WTC11 (cell line): ENCODE data around the gene EMC6. TPM values are rescaled to one million over a fixed set of nuclear protein-coding genes. Genes with fewer than 3 reads are reported as not detected.

ENCODE experiments used
- ATAC-seq: fragments of 200-7000 bp; cut with Tn5 transposase; 2 replicates; pipeline ENCODE4 v1.10.0; 2021; ENCODE audit warnings: mild to moderate bottlenecking, moderate library complexity
- CTCF ChIA-PET: fragments of 300-600 bp; sonication (Branson Sonifier 250); formaldehyde crosslinking; loops from one replicate; lab custom pipeline; 2021; ENCODE audit warnings: antibody characterized with exemption; lab: Charles Lee
- POLR2A ChIA-PET: fragments of 350-600 bp; sonication (Branson Sonifier 250); formaldehyde crosslinking; loops from one replicate; lab custom pipeline; 2021; ENCODE audit warnings: antibody characterized with exemption; lab: Charles Lee
- DNase-seq: peaks from one replicate; pipeline ENCODE4 v3.0.0; 2021; ENCODE audit warnings: low spot score
- H3K27ac Mint-ChIP-seq: 2 replicates; pipeline ENCODE4 v1.8.0; 2021; ENCODE audit warnings: mixed read lengths
- H3K27me3 Mint-ChIP-seq: 2 replicates; pipeline ENCODE4 v1.8.0; 2021; ENCODE audit warnings: low read depth, mild to moderate bottlenecking, moderate library complexity, mixed read lengths
- H3K36me3 Mint-ChIP-seq: 2 replicates; pipeline ENCODE4 v1.8.0; 2021; ENCODE audit warnings: mixed read lengths
- H3K4me1 Mint-ChIP-seq: 2 replicates; pipeline ENCODE4 v1.8.0; 2022; ENCODE audit warnings: mixed read lengths
- H3K4me3 Mint-ChIP-seq: 2 replicates; pipeline ENCODE4 v1.8.0; 2021; ENCODE audit warnings: mild to moderate bottlenecking, moderate library complexity, mixed read lengths
- H3K9me3 Mint-ChIP-seq: 2 replicates; pipeline ENCODE4 v1.8.0; 2021; ENCODE audit warnings: mixed read lengths
- CREM ChIP-seq: sonication (generic); formaldehyde crosslinking; IDR thresholded peaks from 2 replicates; pipeline ENCODE4 v1.8.1; 2022; ENCODE audit warnings: mild to moderate bottlenecking, missing genetic modification reagents, moderate library complexity
- ETV6 ChIP-seq: sonication (generic); formaldehyde crosslinking; IDR thresholded peaks from 2 replicates; pipeline ENCODE4 v1.8.1; 2022; ENCODE audit warnings: mild to moderate bottlenecking, missing genetic modification reagents
- FOXJ3 ChIP-seq: sonication (generic); formaldehyde crosslinking; IDR thresholded peaks from 2 replicates; pipeline ENCODE4 v1.9.0; 2021; ENCODE audit warnings: missing genetic modification reagents, mild to moderate bottlenecking, borderline replicate concordance
- GTF2I ChIP-seq: fragments of 250-450 bp; sonication (Bioruptor Pico); conservative IDR thresholded peaks from 2 replicates; pipeline ENCODE4 v1.4.0; 2021; ENCODE audit warnings: mild to moderate bottlenecking
- HMGA2 ChIP-seq: fragments of 250-450 bp; sonication (Bioruptor Pico); IDR thresholded peaks from 2 replicates; pipeline ENCODE4 v1.4.0; 2021; ENCODE audit warnings: mild to moderate bottlenecking, moderate library complexity
- MYBL2 ChIP-seq: sonication (generic); formaldehyde crosslinking; IDR thresholded peaks from 2 replicates; pipeline ENCODE4 v1.8.1; 2023; ENCODE audit warnings: mild to moderate bottlenecking, moderate library complexity, missing genetic modification reagents
- NR2C2 ChIP-seq: sonication (generic); formaldehyde crosslinking; IDR thresholded peaks from 2 replicates; pipeline ENCODE4 v1.8.0; 2022; ENCODE audit warnings: mild to moderate bottlenecking, missing genetic modification reagents
- OVOL2 ChIP-seq: fragments of 250-450 bp; sonication (Bioruptor Pico); IDR thresholded peaks from 2 replicates; pipeline ENCODE4 v1.9.0; 2021; ENCODE audit warnings: mild to moderate bottlenecking, borderline replicate concordance
- SOX15 ChIP-seq: fragments of 250-450 bp; sonication (Bioruptor Pico); IDR thresholded peaks from 2 replicates; pipeline ENCODE4 v1.9.0; 2021; ENCODE audit warnings: mild to moderate bottlenecking
- SP1 ChIP-seq: sonication (generic); formaldehyde crosslinking; conservative IDR thresholded peaks from 2 replicates; pipeline ENCODE4 v1.8.1; 2022; ENCODE audit warnings: missing genetic modification reagents
- TCF7 ChIP-seq: sonication (generic); formaldehyde crosslinking; IDR thresholded peaks from 2 replicates; pipeline ENCODE4 v1.8.0; 2022; ENCODE audit warnings: mild to moderate bottlenecking, low read depth, missing genetic modification reagents, moderate library complexity
- ZNF232 ChIP-seq: sonication (generic); formaldehyde crosslinking; IDR thresholded peaks from 2 replicates; pipeline ENCODE4 v1.8.0; 2022; ENCODE audit warnings: mild to moderate bottlenecking, missing genetic modification reagents
- ZNF263 ChIP-seq: sonication (generic); formaldehyde crosslinking; IDR thresholded peaks from 2 replicates; pipeline ENCODE4 v1.8.1; 2022; ENCODE audit warnings: low read depth, mild to moderate bottlenecking, moderate library complexity, missing genetic modification reagents
- ZNF396 ChIP-seq: fragments of 250-450 bp; sonication (Bioruptor Pico); IDR thresholded peaks from 2 replicates; pipeline ENCODE4 v1.8.0; 2021; ENCODE audit warnings: mild to moderate bottlenecking, moderate library complexity, borderline replicate concordance
- ZNF416 ChIP-seq: fragments of 250-450 bp; sonication (Bioruptor Pico); IDR thresholded peaks from 2 replicates; pipeline ENCODE4 v1.9.0; 2021; ENCODE audit warnings: mild to moderate bottlenecking, inconsistent platforms
- total RNA-seq: library from RNA; stranded (reverse); gene quantifications from 3 replicates; pipeline ENCODE4 v1.2.3, GENCODE V29; 2021
- TF ChIP-seq, protein P1 (sequence below): sonication (generic); formaldehyde crosslinking; IDR thresholded peaks from 2 replicates; pipeline ENCODE4 v1.8.1; 2022; ENCODE audit warnings: mild to moderate bottlenecking, missing genetic modification reagents, moderate library complexity, borderline replicate concordance
- TF ChIP-seq, protein P2 (sequence below): sonication (generic); formaldehyde crosslinking; IDR thresholded peaks from 2 replicates; pipeline ENCODE4 v1.8.0; 2022; ENCODE audit warnings: mild to moderate bottlenecking, missing genetic modification reagents
- TF ChIP-seq, protein P3 (sequence below): sonication (generic); formaldehyde crosslinking; IDR thresholded peaks from 2 replicates; pipeline ENCODE4 v1.8.0; 2023; ENCODE audit warnings: missing genetic modification reagents, mild to moderate bottlenecking, borderline replicate concordance
- TF ChIP-seq, protein P4 (sequence below): sonication (generic); formaldehyde crosslinking; IDR thresholded peaks from 2 replicates; pipeline ENCODE4 v1.8.0; 2022; ENCODE audit warnings: mild to moderate bottlenecking, missing genetic modification reagents
- TF ChIP-seq, protein P5 (sequence below): fragments of 200-600 bp; IDR thresholded peaks from 2 replicates; pipeline ENCODE4 v1.8.0; 2022; ENCODE audit warnings: antibody characterized with exemption
- TF ChIP-seq, protein P6 (sequence below): sonication (generic); formaldehyde crosslinking; IDR thresholded peaks from 2 replicates; pipeline ENCODE4 v1.8.1; 2022; ENCODE audit warnings: low read depth, mild to moderate bottlenecking, moderate library complexity, missing genetic modification reagents, borderline replicate concordance
- TF ChIP-seq, protein P7 (sequence below): sonication (generic); formaldehyde crosslinking; IDR thresholded peaks from 2 replicates; pipeline ENCODE4 v1.8.0; 2022; ENCODE audit warnings: mild to moderate bottlenecking, missing genetic modification reagents

The EMC6 gene
- total RNA-seq, 1 experiment from 2014 or later = 86.0 TPM

DNA sequence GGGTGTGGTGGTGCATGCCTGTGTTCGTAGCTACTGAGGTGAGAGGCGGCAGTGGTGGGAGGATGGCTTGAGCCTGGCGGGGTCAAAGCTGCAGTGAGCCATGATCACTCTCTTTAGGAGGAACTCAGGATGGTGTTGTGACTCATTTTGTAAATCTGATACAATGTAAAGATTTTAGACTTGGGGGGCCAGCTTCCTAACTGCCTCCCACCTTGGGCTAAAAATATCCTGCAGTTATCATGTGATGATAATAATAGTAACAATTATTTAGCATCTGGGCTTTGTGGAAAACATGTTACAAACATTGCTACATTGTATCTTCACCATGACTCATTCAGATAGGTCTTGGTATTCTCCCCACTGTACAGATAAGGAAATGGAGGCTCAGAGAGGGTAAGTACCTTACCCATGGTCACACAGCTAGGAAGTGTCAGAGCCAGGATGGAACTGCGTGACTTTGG lies 24.7 kb upstream of the EMC6 start:
- no peaks in the 10 kb centered on the region for H3K27me3 Mint-ChIP-seq
- ATAC-seq (no peak), DNase-seq (no peak)
- peaks cover 7% of the 10 kb centered on the region; the same call in 1 of the 2 replicates for H3K36me3 Mint-ChIP-seq
- TF ChIP-seq, protein P1, sequence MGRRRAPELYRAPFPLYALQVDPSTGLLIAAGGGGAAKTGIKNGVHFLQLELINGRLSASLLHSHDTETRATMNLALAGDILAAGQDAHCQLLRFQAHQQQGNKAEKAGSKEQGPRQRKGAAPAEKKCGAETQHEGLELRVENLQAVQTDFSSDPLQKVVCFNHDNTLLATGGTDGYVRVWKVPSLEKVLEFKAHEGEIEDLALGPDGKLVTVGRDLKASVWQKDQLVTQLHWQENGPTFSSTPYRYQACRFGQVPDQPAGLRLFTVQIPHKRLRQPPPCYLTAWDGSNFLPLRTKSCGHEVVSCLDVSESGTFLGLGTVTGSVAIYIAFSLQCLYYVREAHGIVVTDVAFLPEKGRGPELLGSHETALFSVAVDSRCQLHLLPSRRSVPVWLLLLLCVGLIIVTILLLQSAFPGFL (CRISPR knock-in tag) = no peak
- no peak for TF ChIP-seq ZNF396 (CRISPR knock-in tag)
- no peak for TF ChIP-seq MYBL2 (CRISPR knock-in tag)
- TF ChIP-seq SOX15 = no peak
- TF ChIP-seq, protein P2, sequence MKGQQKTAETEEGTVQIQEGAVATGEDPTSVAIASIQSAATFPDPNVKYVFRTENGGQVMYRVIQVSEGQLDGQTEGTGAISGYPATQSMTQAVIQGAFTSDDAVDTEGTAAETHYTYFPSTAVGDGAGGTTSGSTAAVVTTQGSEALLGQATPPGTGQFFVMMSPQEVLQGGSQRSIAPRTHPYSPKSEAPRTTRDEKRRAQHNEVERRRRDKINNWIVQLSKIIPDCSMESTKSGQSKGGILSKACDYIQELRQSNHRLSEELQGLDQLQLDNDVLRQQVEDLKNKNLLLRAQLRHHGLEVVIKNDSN = no peak
- TF ChIP-seq, protein P3, sequence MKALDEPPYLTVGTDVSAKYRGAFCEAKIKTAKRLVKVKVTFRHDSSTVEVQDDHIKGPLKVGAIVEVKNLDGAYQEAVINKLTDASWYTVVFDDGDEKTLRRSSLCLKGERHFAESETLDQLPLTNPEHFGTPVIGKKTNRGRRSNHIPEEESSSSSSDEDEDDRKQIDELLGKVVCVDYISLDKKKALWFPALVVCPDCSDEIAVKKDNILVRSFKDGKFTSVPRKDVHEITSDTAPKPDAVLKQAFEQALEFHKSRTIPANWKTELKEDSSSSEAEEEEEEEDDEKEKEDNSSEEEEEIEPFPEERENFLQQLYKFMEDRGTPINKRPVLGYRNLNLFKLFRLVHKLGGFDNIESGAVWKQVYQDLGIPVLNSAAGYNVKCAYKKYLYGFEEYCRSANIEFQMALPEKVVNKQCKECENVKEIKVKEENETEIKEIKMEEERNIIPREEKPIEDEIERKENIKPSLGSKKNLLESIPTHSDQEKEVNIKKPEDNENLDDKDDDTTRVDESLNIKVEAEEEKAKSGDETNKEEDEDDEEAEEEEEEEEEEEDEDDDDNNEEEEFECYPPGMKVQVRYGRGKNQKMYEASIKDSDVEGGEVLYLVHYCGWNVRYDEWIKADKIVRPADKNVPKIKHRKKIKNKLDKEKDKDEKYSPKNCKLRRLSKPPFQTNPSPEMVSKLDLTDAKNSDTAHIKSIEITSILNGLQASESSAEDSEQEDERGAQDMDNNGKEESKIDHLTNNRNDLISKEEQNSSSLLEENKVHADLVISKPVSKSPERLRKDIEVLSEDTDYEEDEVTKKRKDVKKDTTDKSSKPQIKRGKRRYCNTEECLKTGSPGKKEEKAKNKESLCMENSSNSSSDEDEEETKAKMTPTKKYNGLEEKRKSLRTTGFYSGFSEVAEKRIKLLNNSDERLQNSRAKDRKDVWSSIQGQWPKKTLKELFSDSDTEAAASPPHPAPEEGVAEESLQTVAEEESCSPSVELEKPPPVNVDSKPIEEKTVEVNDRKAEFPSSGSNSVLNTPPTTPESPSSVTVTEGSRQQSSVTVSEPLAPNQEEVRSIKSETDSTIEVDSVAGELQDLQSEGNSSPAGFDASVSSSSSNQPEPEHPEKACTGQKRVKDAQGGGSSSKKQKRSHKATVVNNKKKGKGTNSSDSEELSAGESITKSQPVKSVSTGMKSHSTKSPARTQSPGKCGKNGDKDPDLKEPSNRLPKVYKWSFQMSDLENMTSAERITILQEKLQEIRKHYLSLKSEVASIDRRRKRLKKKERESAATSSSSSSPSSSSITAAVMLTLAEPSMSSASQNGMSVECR = no peak
- TF ChIP-seq CREM (CRISPR knock-in tag) = no peak
- TF ChIP-seq FOXJ3 (CRISPR knock-in tag) = no peak
- no peak for TF ChIP-seq ETV6 (CRISPR knock-in tag)
- TF ChIP-seq, protein P4, sequence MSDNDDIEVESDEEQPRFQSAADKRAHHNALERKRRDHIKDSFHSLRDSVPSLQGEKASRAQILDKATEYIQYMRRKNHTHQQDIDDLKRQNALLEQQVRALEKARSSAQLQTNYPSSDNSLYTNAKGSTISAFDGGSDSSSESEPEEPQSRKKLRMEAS = no peak
- no peak for TF ChIP-seq HMGA2 (CRISPR knock-in tag)
- no peak for TF ChIP-seq NR2C2 (CRISPR knock-in tag)
- no peak for TF ChIP-seq TCF7
- no peak for TF ChIP-seq OVOL2 (CRISPR knock-in tag)
- no peaks in the 10 kb centered on the region for H3K9me3 Mint-ChIP-seq
- peaks cover 14% of the 10 kb centered on the region for H3K4me1 Mint-ChIP-seq
- no peak overlapping the region for H3K4me3 Mint-ChIP-seq
- POLR2A ChIA-PET = no interaction called here
- CTCF ChIA-PET = interaction anchor here (1.3 kb wide), 1 partner anchor 39 kb away, joined by 4 read pairs; no protein-coding TSS in a partner anchor
- peak overlapping the region; percentile 71; the same call in 1 of the 2 replicates for H3K27ac Mint-ChIP-seq

DNA sequence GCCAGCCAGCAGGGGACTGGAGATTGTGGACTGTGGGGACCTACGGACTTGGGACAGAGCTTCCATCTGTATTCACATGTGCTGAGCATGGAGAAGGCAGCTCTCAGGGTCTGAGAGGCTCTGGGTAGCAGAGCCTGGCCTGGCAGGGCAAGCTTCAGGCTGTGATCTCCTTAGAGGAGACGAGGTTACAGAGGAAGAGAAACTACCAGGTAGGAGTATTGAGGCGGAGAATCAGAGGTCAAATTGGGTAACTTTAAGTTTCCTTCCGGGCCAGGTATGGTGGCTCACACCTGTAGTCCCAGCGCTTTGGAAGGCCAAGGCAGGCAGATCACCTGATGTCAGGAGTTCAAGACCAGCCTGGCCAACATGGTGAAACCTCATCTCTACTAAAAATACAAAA lies 23.3 kb upstream of the EMC6 start:
- Mint-ChIP-seq H3K27ac (no peak overlapping the region; the same call in 1 of the 2 replicates), H3K4me3 (no peak overlapping the region), H3K27me3 (no peaks in the 10 kb centered on the region)
- TF ChIP-seq ZNF232 (CRISPR knock-in tag) (no peak), SP1 (CRISPR knock-in tag) (no peak)
- TF ChIP-seq, all 79 proteins: peak for 0
- peaks cover 7% of the 10 kb centered on the region; the same call in 1 of the 2 replicates for H3K36me3 Mint-ChIP-seq
- ChIA-PET CTCF (interaction anchor here (0.7 to 1.3 kb wide), 3 partner anchors 12 to 43 kb away, joined by 3 to 4 read pairs (median 3); no protein-coding TSS in a partner anchor), POLR2A (no interaction called here)
- peaks cover 8% of the 10 kb centered on the region for H3K4me1 Mint-ChIP-seq
- ATAC-seq (no peak), DNase-seq (no peak)
- no peaks in the 10 kb centered on the region for H3K9me3 Mint-ChIP-seq

DNA sequence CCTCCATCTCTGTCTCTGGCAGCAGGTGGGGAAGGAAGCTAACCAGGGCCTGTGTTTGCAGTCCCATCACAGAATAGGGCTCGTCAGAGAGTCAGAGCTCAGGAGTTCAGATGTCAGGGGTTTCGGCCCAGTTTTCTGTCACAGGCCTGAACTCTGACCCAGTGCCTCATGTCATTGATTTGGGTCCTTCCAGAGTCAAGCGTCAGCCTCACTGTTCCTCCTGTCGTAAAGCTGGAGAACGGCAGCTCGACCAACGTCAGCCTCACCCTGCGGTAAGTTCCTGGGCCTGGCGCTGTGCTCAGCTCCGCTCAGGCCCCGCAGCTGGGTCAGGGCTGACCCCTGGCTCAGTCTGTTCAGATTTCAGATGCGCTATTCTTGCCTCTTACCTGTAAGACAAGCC lies 21.4 kb upstream of the EMC6 start:
- H3K4me1 Mint-ChIP-seq = no peaks in the 10 kb centered on the region
- ChIA-PET CTCF (interaction anchor here (0.6 to 2.9 kb wide), 10 partner anchors 9 to 599 kb away, joined by 3 to 25 read pairs (median 6); partner anchors contain the start of genes CTNS, P2RX5 and SHPK), POLR2A (interaction anchor here (0.6 to 1.4 kb wide), 3 partner anchors 11 to 355 kb away, joined by 3 read pairs; partner anchors contain the start of genes CTNS, P2RX5 and SHPK)
- DNase-seq = no peak
- no peak overlapping the region for H3K27ac Mint-ChIP-seq
- H3K9me3 Mint-ChIP-seq = no peaks in the 10 kb centered on the region
- H3K36me3 Mint-ChIP-seq = peaks cover 7% of the 10 kb centered on the region; the same call in 1 of the 2 replicates
- H3K4me3 Mint-ChIP-seq = no peak overlapping the region
- no peaks in the 10 kb centered on the region for H3K27me3 Mint-ChIP-seq
- peak; percentile 27 for ATAC-seq
- TF ChIP-seq MYBL2 (CRISPR knock-in tag) = no peak
- no peak for TF ChIP-seq FOXJ3 (CRISPR knock-in tag)
- TF ChIP-seq, protein P5, sequence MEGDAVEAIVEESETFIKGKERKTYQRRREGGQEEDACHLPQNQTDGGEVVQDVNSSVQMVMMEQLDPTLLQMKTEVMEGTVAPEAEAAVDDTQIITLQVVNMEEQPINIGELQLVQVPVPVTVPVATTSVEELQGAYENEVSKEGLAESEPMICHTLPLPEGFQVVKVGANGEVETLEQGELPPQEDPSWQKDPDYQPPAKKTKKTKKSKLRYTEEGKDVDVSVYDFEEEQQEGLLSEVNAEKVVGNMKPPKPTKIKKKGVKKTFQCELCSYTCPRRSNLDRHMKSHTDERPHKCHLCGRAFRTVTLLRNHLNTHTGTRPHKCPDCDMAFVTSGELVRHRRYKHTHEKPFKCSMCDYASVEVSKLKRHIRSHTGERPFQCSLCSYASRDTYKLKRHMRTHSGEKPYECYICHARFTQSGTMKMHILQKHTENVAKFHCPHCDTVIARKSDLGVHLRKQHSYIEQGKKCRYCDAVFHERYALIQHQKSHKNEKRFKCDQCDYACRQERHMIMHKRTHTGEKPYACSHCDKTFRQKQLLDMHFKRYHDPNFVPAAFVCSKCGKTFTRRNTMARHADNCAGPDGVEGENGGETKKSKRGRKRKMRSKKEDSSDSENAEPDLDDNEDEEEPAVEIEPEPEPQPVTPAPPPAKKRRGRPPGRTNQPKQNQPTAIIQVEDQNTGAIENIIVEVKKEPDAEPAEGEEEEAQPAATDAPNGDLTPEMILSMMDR = no peak
- TF ChIP-seq ZNF263 (CRISPR knock-in tag) = no peak
- TF ChIP-seq, protein P6, sequence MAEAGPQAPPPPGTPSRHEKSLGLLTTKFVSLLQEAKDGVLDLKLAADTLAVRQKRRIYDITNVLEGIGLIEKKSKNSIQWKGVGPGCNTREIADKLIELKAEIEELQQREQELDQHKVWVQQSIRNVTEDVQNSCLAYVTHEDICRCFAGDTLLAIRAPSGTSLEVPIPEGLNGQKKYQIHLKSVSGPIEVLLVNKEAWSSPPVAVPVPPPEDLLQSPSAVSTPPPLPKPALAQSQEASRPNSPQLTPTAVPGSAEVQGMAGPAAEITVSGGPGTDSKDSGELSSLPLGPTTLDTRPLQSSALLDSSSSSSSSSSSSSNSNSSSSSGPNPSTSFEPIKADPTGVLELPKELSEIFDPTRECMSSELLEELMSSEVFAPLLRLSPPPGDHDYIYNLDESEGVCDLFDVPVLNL (CRISPR knock-in tag) = no peak
- TF ChIP-seq GTF2I = no peak
- TF ChIP-seq, protein P7, sequence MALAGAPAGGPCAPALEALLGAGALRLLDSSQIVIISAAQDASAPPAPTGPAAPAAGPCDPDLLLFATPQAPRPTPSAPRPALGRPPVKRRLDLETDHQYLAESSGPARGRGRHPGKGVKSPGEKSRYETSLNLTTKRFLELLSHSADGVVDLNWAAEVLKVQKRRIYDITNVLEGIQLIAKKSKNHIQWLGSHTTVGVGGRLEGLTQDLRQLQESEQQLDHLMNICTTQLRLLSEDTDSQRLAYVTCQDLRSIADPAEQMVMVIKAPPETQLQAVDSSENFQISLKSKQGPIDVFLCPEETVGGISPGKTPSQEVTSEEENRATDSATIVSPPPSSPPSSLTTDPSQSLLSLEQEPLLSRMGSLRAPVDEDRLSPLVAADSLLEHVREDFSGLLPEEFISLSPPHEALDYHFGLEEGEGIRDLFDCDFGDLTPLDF = no peak
- no peak for TF ChIP-seq ZNF416 (CRISPR knock-in tag)
